ENCODE measurements around the gene RAB4A. TPM values are rescaled to one million over a fixed set of nuclear protein-coding genes. Genes with fewer than 3 reads are reported as not detected.

RAB4A gene
- total and polyA plus RNA-seq, 2 of the 4 experiments (the other 2 are of a cell fraction): 25.6 to 26.2 TPM

GRCh38 chr1:229264068-229264467 is 6.8 kb upstream of the RAB4A start:
- H3K4me2 ChIP-seq (ENCODE audit: low read depth, low read length): no peak overlapping the region
- no peak for DNase-seq
- no peak for ATAC-seq (ENCODE audit: low read depth)
- H3K79me1 ChIP-seq (ENCODE audit: low read depth in 1 of 2, low read length in 2 of 2): no peaks in the 10 kb centered on the region
- no peak overlapping the region for H2BK20ac ChIP-seq (ENCODE audit: low read depth, low read length)
- no peak for TF ChIP-seq BHLHE40 (IDR thresholded peaks at IDR 0.05; ENCODE audit: low read depth, low read length)
- TF ChIP-seq MAZ (IDR thresholded peaks at IDR 0.05; ENCODE audit: borderline replicate concordance, low read depth, low read length): no peak
- TF ChIP-seq MAFK (IDR thresholded peaks at IDR 0.05; ENCODE audit: low read depth, low read length): no peak
- TF ChIP-seq, protein P1, sequence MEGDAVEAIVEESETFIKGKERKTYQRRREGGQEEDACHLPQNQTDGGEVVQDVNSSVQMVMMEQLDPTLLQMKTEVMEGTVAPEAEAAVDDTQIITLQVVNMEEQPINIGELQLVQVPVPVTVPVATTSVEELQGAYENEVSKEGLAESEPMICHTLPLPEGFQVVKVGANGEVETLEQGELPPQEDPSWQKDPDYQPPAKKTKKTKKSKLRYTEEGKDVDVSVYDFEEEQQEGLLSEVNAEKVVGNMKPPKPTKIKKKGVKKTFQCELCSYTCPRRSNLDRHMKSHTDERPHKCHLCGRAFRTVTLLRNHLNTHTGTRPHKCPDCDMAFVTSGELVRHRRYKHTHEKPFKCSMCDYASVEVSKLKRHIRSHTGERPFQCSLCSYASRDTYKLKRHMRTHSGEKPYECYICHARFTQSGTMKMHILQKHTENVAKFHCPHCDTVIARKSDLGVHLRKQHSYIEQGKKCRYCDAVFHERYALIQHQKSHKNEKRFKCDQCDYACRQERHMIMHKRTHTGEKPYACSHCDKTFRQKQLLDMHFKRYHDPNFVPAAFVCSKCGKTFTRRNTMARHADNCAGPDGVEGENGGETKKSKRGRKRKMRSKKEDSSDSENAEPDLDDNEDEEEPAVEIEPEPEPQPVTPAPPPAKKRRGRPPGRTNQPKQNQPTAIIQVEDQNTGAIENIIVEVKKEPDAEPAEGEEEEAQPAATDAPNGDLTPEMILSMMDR (conservative IDR thresholded peaks at IDR 0.05; ENCODE audit: low read depth, low read length): no peak
- TF ChIP-seq POLR2A (IDR thresholded peaks at IDR 0.05; ENCODE audit: low read depth, low read length): no peak
- H2AK9ac ChIP-seq (replicated peaks; ENCODE audit: low read depth, low read length, poor library complexity): no peak overlapping the region
- in situ Hi-C loops (cut with MboI; ENCODE audit: low sequenced_read_pairs): loop anchor here (25.0 kb wide), 1 partner anchor 1048 kb away; no protein-coding TSS in a partner anchor
- H3K36me3 ChIP-seq (ENCODE audit: control insufficient read depth, insufficient read depth, low read length): no peaks in the 10 kb centered on the region
- no peak overlapping the region for H4K91ac ChIP-seq (ENCODE audit: insufficient read depth, low read depth, low read length)
- H3K27ac ChIP-seq (ENCODE audit: insufficient read depth, low read length): no peak overlapping the region
- H3K23ac ChIP-seq (ENCODE audit: low read depth, low read length): no peak overlapping the region
- ChIA-PET CTCF (no interaction called here), POLR2A (ENCODE audit: unreplicated experiment) (no interaction called here)
- no peak overlapping the region for H3K14ac ChIP-seq (replicated peaks; ENCODE audit: low read depth, low read length)
- 93% methylated on average over 3 of the region's 7 CpGs; no CpG with 5 or more reads in 1 of the 2 experiments for WGBS, 2 experiments (ENCODE audit: extremely low coverage in 2 of 2, insufficient read length in 1 of 2)
- H3K9me1 ChIP-seq (ENCODE audit: insufficient read depth, low read length): no peaks in the 10 kb centered on the region
- H3K4me3 ChIP-seq (ENCODE audit: insufficient read depth, low read depth, low read length): no peak overlapping the region
- H2BK15ac ChIP-seq (ENCODE audit: low read depth, low read length): no peak overlapping the region
- no peak overlapping the region for H4K8ac ChIP-seq (ENCODE audit: low read depth in 2 of 2, low read length in 2 of 2)
- no peak overlapping the region for H3K4ac ChIP-seq (ENCODE audit: low read depth, low read length)
- BruUV-seq (replicated peaks): no TSS peak
- H3K18ac ChIP-seq (ENCODE audit: low read depth, low read length): no peak overlapping the region
- no peak overlapping the region for H4K5ac ChIP-seq (ENCODE audit: low read depth, low read length)
- no peaks in the 10 kb centered on the region for H4K20me1 ChIP-seq (ENCODE audit: insufficient read depth, low read length)
- 0 out of 2 replicates have a peak, but pooled peaks cover 2% of the 10 kb centered on the region for H3K4me1 ChIP-seq (ENCODE audit: control insufficient read depth, insufficient read depth, low read length)
- H2AFZ ChIP-seq (replicated peaks; ENCODE audit: low read length, poor library complexity): no peak overlapping the region
- no peak overlapping the region for H2AK5ac ChIP-seq (ENCODE audit: low read depth, low read length)
- H2BK120ac ChIP-seq (ENCODE audit: low read depth, low read length): no peak overlapping the region
- no peak overlapping the region for H2BK5ac ChIP-seq (ENCODE audit: low read depth, low read length, poor library complexity, severe bottlenecking)
- no peak overlapping the region for H3K9ac ChIP-seq (ENCODE audit: low read depth, low read length)
- H3K9me3 ChIP-seq (ENCODE audit: control insufficient read depth, insufficient read depth, low read length): no peaks in the 10 kb centered on the region
- no peaks in the 10 kb centered on the region for H3K27me3 ChIP-seq (ENCODE audit: control insufficient read depth, insufficient read depth, low read length)
- dilution Hi-C loops (cut with HindIII; ENCODE audit: low sequenced_read_pairs, unreplicated experiment): loop anchor here (25.0 kb wide), 1 partner anchor 223 kb away; no protein-coding TSS in a partner anchor
- intact Hi-C loops (cut with micrococcal nuclease): no loop called here
- H3K56ac ChIP-seq (ENCODE audit: extremely low read depth, insufficient read depth, low read length): no peak overlapping the region

Data from IMR-90 (cell line).